DOHH2 (cell line): ENCODE data around the gene RERG.

ENCODE experiments used
- H3F3A ChIP-seq: fragments of 200-600 bp; sonication (generic), shearing (Covaris generic); 2 replicates; pipeline ENCODE4 v1.6.0; 2016; ENCODE audit warnings: antibody characterized with exemption, mild to moderate bottlenecking; ENCODE audit not compliant: control insufficient read depth, insufficient read depth
- H3K27ac ChIP-seq: fragments of 200-600 bp; sonication (generic); 2 replicates; pipeline ENCODE4 v1.5.1; 2014; ENCODE audit warnings: low read depth, mild to moderate bottlenecking, low read length, moderate library complexity
- H3K27me3 ChIP-seq: fragments of 200-600 bp; sonication (generic); 2 replicates; pipeline ENCODE4 v1.6.1; 2014; ENCODE audit warnings: mild to moderate bottlenecking, low read length, mixed read lengths; ENCODE audit not compliant: control insufficient read depth
- H3K36me3 ChIP-seq: fragments of 200-600 bp; sonication (generic); 2 replicates; pipeline ENCODE4 v1.6.1; 2014; ENCODE audit warnings: mild to moderate bottlenecking, low read length, moderate library complexity, mixed read lengths; ENCODE audit not compliant: control insufficient read depth
- H3K4me1 ChIP-seq: fragments of 200-600 bp; sonication (generic); 2 replicates; pipeline ENCODE4 v1.6.1; 2014; ENCODE audit warnings: mild to moderate bottlenecking, low read length, mixed read lengths; ENCODE audit not compliant: control insufficient read depth
- H3K4me2 ChIP-seq: fragments of 200-600 bp; sonication (generic); 2 replicates; pipeline ENCODE4 v1.6.0; 2014; ENCODE audit warnings: mild to moderate bottlenecking, low read length, moderate library complexity
- H3K4me3 ChIP-seq: fragments of 200-600 bp; sonication (generic); 2 replicates; pipeline ENCODE4 v1.5.1; 2014; ENCODE audit warnings: mild to moderate bottlenecking, low read length, mixed read lengths
- H3K79me2 ChIP-seq: fragments of 200-600 bp; sonication (generic); 2 replicates; pipeline ENCODE4 v1.6.1; 2014; ENCODE audit warnings: mild to moderate bottlenecking, low read length, mixed read lengths; ENCODE audit not compliant: control insufficient read depth
- H3K9me2 ChIP-seq: fragments of 200-600 bp; sonication (generic); replicated peaks from 2 replicates; pipeline ENCODE4 v1.6.1; 2014; ENCODE audit warnings: mild to moderate bottlenecking, low read length, mixed read lengths; ENCODE audit not compliant: control insufficient read depth
- H3K9me3 ChIP-seq: fragments of 200-600 bp; sonication (generic); 2 replicates; pipeline ENCODE4 v1.6.1; 2014; ENCODE audit warnings: antibody characterized with exemption, low read length, mixed read lengths; ENCODE audit not compliant: control insufficient read depth, insufficient read depth
- H4K20me1 ChIP-seq: fragments of 200-600 bp; sonication (generic); 2 replicates; pipeline ENCODE4 v1.6.0; 2014; ENCODE audit warnings: low read depth, mild to moderate bottlenecking, antibody characterized with exemption, low read length, moderate library complexity; ENCODE audit not compliant: control insufficient read depth, insufficient read depth
- CTCF ChIP-seq: fragments of 200-600 bp; sonication (generic); IDR thresholded peaks from one replicate; pipeline ENCODE4 v1.5.1; 2014; ENCODE audit warnings: antibody characterized with exemption, mild to moderate bottlenecking, low read depth, low read length; ENCODE audit not compliant: poor library complexity, severe bottlenecking
- EZH2phosphoT487 ChIP-seq: fragments of 200-600 bp; sonication (generic); IDR thresholded peaks from 2 replicates; pipeline ENCODE4 v1.6.1; 2017; ENCODE audit warnings: borderline replicate concordance, mild to moderate bottlenecking, antibody characterized with exemption, low read length, moderate library complexity, mixed read lengths

Gene RERG

GRCh38 chr12:15116086-15116485 is 105.1 kb downstream of the RERG start:
- H3K4me2 ChIP-seq: no peak overlapping the region
- no peaks in the 10 kb centered on the region for H3F3A ChIP-seq
- H3K4me1 ChIP-seq: no peaks in the 10 kb centered on the region
- H3K27ac ChIP-seq: no peak overlapping the region
- TF ChIP-seq EZH2phosphoT487 (no peak), CTCF (no peak)
- H3K9me3 ChIP-seq: no peaks in the 10 kb centered on the region
- H3K79me2 ChIP-seq: no peaks in the 10 kb centered on the region
- H3K36me3 ChIP-seq: no peaks in the 10 kb centered on the region
- no peaks in the 10 kb centered on the region for H3K27me3 ChIP-seq
- no peaks in the 10 kb centered on the region for H3K9me2 ChIP-seq
- no peaks in the 10 kb centered on the region for H4K20me1 ChIP-seq
- H3K4me3 ChIP-seq: no peak overlapping the region

DNA sequence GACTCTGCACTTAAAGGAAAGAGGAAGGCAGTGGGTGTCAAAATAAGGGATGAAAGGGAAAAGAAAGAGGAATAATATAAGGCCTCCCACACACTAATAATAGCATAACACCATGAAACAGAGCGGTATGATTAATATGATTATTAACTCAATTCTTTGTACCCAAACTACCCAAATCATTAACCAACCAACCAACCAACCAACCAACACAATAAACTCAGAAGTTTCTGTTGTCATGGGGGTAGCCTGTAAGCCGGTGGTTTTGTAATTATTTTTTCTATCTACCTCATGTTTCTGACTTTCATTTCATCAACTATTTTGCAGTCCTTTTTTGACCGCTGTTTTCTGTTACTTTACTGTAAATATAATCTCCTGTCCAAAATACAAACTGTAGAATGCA is 105.8 kb downstream of the RERG start:
- Histone ChIP-seq H3K9me2 (no peaks in the 10 kb centered on the region), H3K79me2 (no peaks in the 10 kb centered on the region), H3K4me1 (no peaks in the 10 kb centered on the region), H4K20me1 (no peaks in the 10 kb centered on the region), H3K27ac (no peak overlapping the region), H3F3A (no peaks in the 10 kb centered on the region), H3K4me3 (no peak overlapping the region), H3K9me3 (no peaks in the 10 kb centered on the region), H3K4me2 (no peak overlapping the region), H3K36me3 (no peaks in the 10 kb centered on the region), H3K27me3 (no peaks in the 10 kb centered on the region)
- no peak for TF ChIP-seq CTCF
- no peak for TF ChIP-seq EZH2phosphoT487

DNA sequence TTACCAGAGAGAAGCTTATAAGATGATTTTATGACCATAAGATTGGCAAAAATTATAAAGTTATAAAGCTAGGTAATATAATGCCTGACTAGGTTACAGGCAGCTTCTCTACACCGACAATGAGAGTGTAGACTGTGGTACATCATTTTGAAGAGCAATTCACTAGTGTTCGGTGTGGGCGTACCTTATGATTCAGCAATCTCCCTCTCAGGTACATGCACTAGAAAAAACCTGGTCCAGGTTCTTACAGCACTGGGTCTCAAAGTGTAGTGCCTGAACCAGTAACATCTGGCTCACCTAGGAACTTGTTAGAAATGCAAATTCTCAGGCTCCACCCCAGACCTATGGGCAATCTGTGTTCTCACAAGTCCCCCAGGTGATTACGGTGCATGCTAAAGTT is 106.7 kb downstream of the RERG start:
- H3K4me1 ChIP-seq: no peaks in the 10 kb centered on the region

More for the DNA sequence above, 106.7 kb downstream of the RERG start:
- H3K9me2 ChIP-seq: no peaks in the 10 kb centered on the region
- H3K27ac ChIP-seq: no peak overlapping the region
- H3K79me2 ChIP-seq: no peaks in the 10 kb centered on the region
- TF ChIP-seq CTCF (no peak), EZH2phosphoT487 (no peak)
- no peak overlapping the region for H3K4me2 ChIP-seq
- no peaks in the 10 kb centered on the region for H4K20me1 ChIP-seq
- no peaks in the 10 kb centered on the region for H3F3A ChIP-seq
- H3K27me3 ChIP-seq: no peaks in the 10 kb centered on the region
- H3K4me3 ChIP-seq: no peak overlapping the region
- no peaks in the 10 kb centered on the region for H3K36me3 ChIP-seq
- no peaks in the 10 kb centered on the region for H3K9me3 ChIP-seq
